ENCODE results near the gene SUSD6. TPM values are rescaled to one million over a fixed set of nuclear protein-coding genes. Genes with fewer than 3 reads are reported as not detected.
"Not testable (repeated sequence)": the region's sequence is repeated elsewhere in the genome, so short reads cannot be mapped to it uniquely, and the experiment has no call there.

SUSD6 gene
- total RNA-seq, 1 donor from 2014 or later = 21.4 TPM

DNA sequence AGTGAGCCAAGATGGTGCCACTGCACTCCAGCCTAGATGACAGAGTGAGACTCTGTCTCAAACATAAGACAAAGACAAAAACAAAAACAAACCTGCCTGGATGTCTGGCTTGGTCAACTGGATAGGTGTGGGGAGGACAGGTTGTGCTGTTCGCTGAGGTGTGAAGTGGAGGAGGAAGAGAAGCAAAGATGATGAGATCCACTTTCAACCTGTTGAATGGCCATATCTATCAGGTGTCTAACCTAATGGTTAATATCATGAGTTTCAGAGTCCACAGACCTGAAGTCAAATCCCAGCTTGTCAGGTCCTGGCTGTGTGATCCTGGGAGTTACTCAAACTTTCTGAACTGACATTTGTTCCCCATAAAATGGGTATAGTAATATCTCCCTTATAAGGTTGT, 27.0 kb upstream of the SUSD6 start:
- intact Hi-C loops (cut with micrococcal nuclease) = no loop called here
- ATAC-seq (no peak), DNase-seq (no peak)

- no peak for DNase-seq
- no peak for ATAC-seq
- intact Hi-C loops (cut with micrococcal nuclease) = loop anchor here (5.0 kb wide), 1 partner anchor 141 kb away; no protein-coding TSS in a partner anchor
Observed at GRCh38 chr14:69586404-69586803, 25.0 kb upstream of the SUSD6 start.

DNA sequence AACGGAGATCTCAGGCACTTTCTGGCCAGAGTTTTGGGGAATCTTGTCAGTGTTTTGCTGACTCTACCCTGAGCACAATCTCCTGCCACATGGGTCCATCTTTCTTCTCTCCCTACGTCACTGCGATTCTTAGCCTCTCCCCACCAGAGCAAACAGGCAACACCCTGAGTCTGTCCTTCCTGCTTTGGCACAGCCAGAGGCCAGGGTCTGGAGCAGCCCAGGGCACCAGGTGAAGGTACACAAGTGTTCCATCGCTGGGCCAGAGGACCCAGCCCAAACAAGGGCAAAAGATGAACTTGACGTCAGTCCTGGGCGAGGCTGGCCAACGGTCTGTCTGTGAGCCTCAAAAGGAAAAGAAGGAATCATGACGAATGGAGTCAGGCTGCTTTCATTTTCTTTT, 24.0 kb upstream of the SUSD6 start:
- no peak for ATAC-seq
- no peak for DNase-seq
- intact Hi-C loops (cut with micrococcal nuclease) = loop anchor here (5.0 kb wide), 1 partner anchor 140 kb away; no protein-coding TSS in a partner anchor

- intact Hi-C loops (cut with micrococcal nuclease) = no loop called here
- DNase-seq (no peak), ATAC-seq (no peak)
Observed at GRCh38 chr14:69591317-69591716, 20.1 kb upstream of the SUSD6 start.

GRCh38 chr14:69593018-69593677, 18.2 kb upstream of the SUSD6 start:
- intact Hi-C loops (cut with micrococcal nuclease) = no loop called here
- DNase-seq (peak; percentile 48), ATAC-seq (peak; percentile 63)

DNA sequence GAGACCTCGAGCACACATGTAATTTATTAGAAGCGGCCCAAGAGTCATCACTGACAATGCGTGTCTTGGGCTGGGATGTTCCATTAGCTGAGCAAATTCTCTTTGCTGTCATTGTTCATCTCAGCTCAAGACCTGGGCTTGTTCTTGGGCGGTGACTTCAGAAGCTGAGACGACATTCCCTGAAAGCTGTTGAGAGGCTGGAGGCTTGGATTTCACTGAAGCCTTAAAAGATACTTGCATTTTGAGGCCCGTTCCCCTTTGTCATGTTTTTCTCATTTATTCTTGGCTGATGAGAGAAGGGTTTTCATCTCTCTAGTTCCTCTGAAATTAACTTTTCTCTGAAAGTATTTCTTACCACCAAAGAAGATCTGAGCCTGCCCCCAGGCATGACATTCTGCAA, 16.6 kb upstream of the SUSD6 start:
- ATAC-seq (no peak), DNase-seq (no peak)
- intact Hi-C loops (cut with micrococcal nuclease) = no loop called here

DNA sequence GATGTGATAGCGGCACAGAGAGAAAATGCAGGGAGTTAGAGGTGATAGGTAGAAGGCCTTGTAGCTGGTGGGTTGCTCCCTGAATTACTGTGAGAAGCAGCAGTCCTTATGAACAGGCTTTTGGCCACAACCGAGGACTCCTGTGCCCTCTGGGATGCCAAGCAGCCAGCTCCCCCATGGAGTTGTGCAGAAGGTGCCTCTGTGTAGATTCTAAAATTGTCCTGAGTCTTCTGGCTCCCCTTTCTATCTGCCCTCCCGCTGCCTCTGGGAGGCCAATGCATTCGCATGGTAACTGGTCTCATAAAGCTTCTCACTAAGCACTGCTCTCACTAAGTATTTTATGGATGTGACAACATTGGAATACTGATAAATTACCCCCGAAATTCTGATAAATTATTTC, 16.1 kb upstream of the SUSD6 start:
- DNase-seq (no peak), ATAC-seq (no peak)
- intact Hi-C loops (cut with micrococcal nuclease) = no loop called here

DNA sequence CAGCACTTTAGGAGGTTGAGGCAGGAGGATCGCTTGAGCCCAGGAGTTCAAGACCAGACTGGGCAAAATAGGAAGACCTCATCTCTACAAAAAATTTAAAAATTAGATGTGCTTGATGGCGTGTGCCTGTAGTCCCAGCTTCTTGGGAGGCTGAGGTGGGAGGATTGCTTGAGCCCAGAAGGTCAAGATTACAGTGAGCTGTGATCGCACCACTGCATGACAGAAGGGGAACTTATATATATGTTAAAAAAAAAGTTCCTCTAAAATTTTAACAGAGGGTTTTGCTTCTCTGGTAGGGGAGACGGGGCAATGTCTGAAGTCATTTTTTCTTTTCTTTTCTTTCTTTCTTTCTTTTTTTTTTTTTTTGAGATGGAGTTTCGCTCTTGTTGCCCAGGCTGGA, 12.0 kb upstream of the SUSD6 start:
- ATAC-seq; intact Hi-C loops (cut with micrococcal nuclease); DNase-seq: not testable (repeated sequence)

DNA sequence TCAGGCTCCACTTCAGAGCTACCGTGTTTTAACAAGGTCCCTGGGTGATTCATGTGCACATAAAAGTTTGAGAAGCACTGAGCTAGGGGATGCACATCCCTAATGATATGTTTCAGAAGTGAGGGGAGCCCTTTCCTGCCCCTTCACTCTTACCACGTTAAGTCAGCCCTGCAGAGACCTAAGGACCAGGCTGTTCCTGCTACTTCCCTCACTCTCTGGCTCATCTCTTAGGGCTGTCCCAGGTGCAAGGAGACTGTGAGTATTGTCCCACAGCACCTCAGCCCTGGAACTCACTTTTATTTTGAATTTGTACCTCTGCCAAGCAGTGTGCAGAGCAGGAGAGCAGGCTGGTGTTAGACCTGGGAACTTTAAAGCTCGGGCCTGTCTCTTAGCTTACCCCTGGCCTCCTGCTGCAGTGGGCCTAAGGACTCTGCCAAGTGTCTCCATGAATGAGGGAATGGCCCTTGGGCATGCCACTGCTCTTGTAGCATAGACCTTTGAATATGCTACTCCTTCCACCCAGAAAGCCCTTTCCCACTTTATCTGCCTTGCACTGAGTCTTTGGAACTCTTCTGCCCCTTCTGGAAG, 11.0 kb upstream of the SUSD6 start:
- intact Hi-C loops (cut with micrococcal nuclease) = no loop called here
- DNase-seq (no peak), ATAC-seq (no peak)

DNA sequence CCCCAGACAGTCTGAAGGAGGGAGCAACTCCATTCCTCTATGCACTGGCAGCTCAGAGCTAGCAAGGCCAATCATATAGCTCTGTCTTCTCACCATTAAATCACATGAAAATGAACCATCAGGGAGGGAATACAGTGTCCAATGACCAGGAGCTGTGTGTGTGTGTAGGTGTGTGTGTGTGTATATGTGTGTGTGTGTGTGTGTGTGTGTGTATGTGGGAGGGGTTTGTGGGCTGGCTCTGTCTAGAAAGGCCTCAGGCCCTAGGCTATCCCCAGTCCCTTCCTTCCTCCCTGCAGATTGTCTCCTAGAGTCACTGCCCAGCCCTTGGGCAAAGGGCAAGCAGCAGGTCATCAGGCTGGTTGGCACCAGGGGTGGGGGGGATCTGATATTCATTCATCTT, 5.7 kb upstream of the SUSD6 start:
- ATAC-seq (no peak), DNase-seq (no peak)
- intact Hi-C loops (cut with micrococcal nuclease) = loop anchor here (5.0 kb wide), 1 partner anchor 117 kb away; no protein-coding TSS in a partner anchor

DNA sequence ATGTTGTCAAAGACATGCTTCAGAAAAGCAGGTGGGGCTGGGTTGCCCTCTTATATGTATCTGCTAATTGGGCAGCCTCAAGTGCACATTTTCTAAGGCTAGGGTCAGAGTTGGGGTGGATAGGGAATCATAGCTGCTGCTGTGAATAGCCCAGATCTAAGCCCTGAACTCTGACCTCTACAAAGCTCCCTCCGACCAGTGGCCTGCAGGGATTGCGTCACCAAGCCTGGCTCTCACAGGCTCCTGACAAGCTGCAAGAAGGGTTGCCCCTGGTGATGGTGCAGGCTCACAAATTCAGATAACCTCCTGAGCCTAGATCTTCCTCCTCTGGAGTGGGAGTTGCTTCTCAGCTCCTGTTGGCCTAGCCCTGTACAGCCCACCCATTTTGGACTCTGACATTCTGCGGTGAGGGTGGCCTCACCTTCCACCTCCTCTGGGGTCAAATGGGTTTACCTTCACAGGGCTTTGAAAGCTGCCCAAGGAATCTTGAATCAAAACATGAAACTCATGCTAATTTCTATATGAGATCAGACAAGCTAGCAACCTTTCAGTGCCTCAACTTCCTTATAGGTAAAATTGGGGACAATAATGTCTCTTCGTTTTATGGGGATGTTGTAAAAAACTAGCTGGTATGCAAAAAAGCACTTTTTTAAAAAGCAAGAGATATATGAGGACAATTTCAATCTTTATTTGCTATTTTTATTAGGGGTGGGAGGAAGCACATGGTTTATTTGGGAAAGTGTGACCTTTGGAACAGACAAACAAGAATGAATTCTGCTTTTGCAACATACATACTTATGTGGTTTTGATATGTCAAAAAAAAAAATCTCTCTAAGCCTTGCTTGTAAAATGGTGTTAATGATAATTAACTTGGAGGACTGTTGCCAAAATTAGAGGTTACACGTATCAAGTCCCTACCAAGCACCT, 4.9 kb upstream of the SUSD6 start:
- ATAC-seq (no peak), DNase-seq (no peak)
- intact Hi-C loops (cut with micrococcal nuclease) = loop anchor here (5.0 kb wide), 1 partner anchor 116 kb away; no protein-coding TSS in a partner anchor

GRCh38 chr14:69610020-69610873, 1.1 kb upstream of the SUSD6 start:
- intact Hi-C loops (cut with micrococcal nuclease) = loop anchor here (10.0 kb wide), 1 partner anchor 55 kb away; no protein-coding TSS in a partner anchor
- DNase-seq = peak; percentile 20
- ATAC-seq = no peak

DNA sequence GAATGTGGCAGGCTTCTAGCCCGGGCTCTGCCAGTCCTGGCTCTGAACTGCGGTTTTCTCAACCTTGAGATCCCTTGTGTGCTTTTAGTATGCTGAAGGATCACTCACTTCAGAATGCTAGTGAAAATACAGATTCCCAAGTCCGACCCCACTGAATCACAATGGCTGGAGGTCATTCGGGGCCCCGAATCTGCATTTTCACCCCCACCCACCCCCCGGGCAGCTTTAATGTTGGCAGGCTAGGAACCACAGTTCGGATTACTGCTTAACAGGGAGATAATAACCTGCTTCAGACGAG, 573 bp upstream of the SUSD6 start:
- peak; percentile 3 for ATAC-seq
- intact Hi-C loops (cut with micrococcal nuclease) = loop anchor here (10.0 kb wide), 1 partner anchor 54 kb away; no protein-coding TSS in a partner anchor
- DNase-seq = no peak

- intact Hi-C loops (cut with micrococcal nuclease) = loop anchor here (10.0 kb wide), 1 partner anchor 53 kb away; no protein-coding TSS in a partner anchor
- DNase-seq (peak; percentile 62), ATAC-seq (no peak)
Observed at GRCh38 chr14:69612014-69612782, 802 bp downstream of the SUSD6 start.

- ATAC-seq (no peak), DNase-seq (no peak)
- intact Hi-C loops (cut with micrococcal nuclease) = loop anchor here (10.0 kb wide), 1 partner anchor 52 kb away; no protein-coding TSS in a partner anchor
Observed at GRCh38 chr14:69612783-69613130, 1.4 kb downstream of the SUSD6 start.

DNA sequence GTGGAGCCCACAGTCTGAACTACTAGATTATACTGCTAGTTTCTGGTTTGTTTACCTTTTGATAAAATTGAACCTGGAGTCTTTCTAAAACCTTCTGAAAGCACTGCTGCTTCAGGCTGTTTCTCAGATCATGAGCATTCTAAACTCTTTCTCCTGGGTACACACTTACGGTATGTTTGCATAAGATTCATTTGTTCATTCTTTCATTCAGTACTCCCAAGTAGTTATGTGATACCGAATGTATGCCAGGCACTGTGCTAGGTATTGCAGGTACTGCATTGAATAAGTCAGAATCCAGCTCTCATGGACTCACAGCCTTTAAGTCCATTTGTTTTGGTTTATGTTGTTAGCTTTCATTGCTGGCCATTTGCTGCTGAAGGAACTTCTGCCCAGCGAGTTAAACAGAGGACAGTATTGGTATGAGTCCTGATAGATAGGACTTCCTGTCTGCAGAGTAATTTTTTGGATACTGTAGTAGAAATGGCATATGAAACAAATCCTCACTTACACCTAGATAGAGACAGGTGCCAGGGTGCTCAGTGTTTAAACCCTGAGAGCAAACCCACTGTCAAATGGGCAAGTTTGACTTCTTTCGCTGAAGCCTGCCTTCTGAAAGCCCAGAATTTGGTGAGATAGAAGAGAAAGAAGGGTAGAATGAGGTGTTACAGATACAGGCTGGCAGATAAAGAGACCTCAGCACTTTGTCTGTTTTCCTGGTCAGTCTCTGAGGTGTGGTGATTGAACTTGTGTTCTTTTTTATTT, 2.1 kb downstream of the SUSD6 start:
- ATAC-seq (no peak), DNase-seq (no peak)
- intact Hi-C loops (cut with micrococcal nuclease) = loop anchor here (10.0 kb wide), 1 partner anchor 51 kb away; no protein-coding TSS in a partner anchor

GRCh38 chr14:69614592-69614991, 3.2 kb downstream of the SUSD6 start:
- intact Hi-C loops (cut with micrococcal nuclease) = loop anchor here (10.0 kb wide), 1 partner anchor 50 kb away; no protein-coding TSS in a partner anchor
- DNase-seq = no peak
- ATAC-seq = no peak
